A673 (cell line): ENCODE results near the gene PPP2R5B. TPM values are rescaled to one million over a fixed set of nuclear protein-coding genes. Genes with fewer than 3 reads are reported as not detected.
A peak's percentile ranks its signal among the peaks of the same experiment; 100 is the strongest.

Experiments
- BruUV-seq: library from RNA; stranded (reverse); fragments of 400-500 nt; replicated peaks from 2 replicates; lab custom pipeline; 2021; lab: Mats Ljungman, UMichigan
- CTCF ChIA-PET: fragments of 300-600 bp; sonication (Branson Sonifier 250); formaldehyde crosslinking; loops from one replicate; lab custom pipeline; 2022; ENCODE audit warnings: antibody characterized with exemption; lab: Charles Lee
- POLR2A ChIA-PET: fragments of 300-600 bp; sonication (Branson Sonifier 250); formaldehyde crosslinking; loops from one replicate; lab custom pipeline; 2022; ENCODE audit warnings: antibody characterized with exemption; ENCODE audit not compliant: low non-redundant PET; lab: Charles Lee
- DNase-seq: peaks from one replicate; pipeline ENCODE4 v3.0.0-alpha.2; 2015; ENCODE audit warnings: low spot score
- H3K27ac ChIP-seq: fragments of 200-600 bp; sonication (generic); 2 replicates; pipeline ENCODE4 v1.5.1; 2016; ENCODE audit warnings: mixed run types, low read depth, mild to moderate bottlenecking, mixed read lengths, antibody characterized with exemption, low read length; ENCODE audit not compliant: poor library complexity, severe bottlenecking
- H3K27me3 ChIP-seq: fragments of 200-600 bp; sonication (generic); replicated peaks from 2 replicates; pipeline ENCODE4 v1.6.1; 2017; ENCODE audit warnings: mixed run types, low read depth, mild to moderate bottlenecking, mixed read lengths, antibody characterized with exemption, low read length; ENCODE audit not compliant: insufficient read depth, poor library complexity
- H3K36me3 ChIP-seq: fragments of 200-600 bp; sonication (generic); 2 replicates; pipeline ENCODE4 v1.6.1; 2016; ENCODE audit warnings: mixed run types, mild to moderate bottlenecking, mixed read lengths, antibody characterized with exemption, low read length; ENCODE audit not compliant: insufficient read depth, poor library complexity, severe bottlenecking
- H3K4me1 ChIP-seq: fragments of 200-600 bp; sonication (generic); 2 replicates; pipeline ENCODE4 v1.6.1; 2017; ENCODE audit warnings: mixed run types, mild to moderate bottlenecking, mixed read lengths, antibody characterized with exemption, low read length; ENCODE audit not compliant: insufficient read depth, poor library complexity, severe bottlenecking
- H3K4me3 ChIP-seq: fragments of 200-600 bp; sonication (generic); 2 replicates; pipeline ENCODE4 v1.5.1; 2016; ENCODE audit warnings: low read depth, mixed run types, mild to moderate bottlenecking, mixed read lengths, low read length; ENCODE audit not compliant: poor library complexity, severe bottlenecking
- H3K9me3 ChIP-seq: fragments of 200-600 bp; sonication (generic); 2 replicates; pipeline ENCODE4 v1.6.1; 2016; ENCODE audit warnings: mixed run types, low read depth, mild to moderate bottlenecking, mixed read lengths, antibody characterized with exemption, low read length; ENCODE audit not compliant: poor library complexity, severe bottlenecking
- EZH2 ChIP-seq: fragments of 200-600 bp; sonication (generic); IDR thresholded peaks from 2 replicates; pipeline ENCODE4 v1.6.1; 2017; ENCODE audit warnings: borderline replicate concordance, low read depth, mild to moderate bottlenecking, mixed read lengths, antibody characterized with exemption, low read length; ENCODE audit not compliant: poor library complexity, severe bottlenecking
- intact Hi-C: fragments of 100-400 bp; cut with micrococcal nuclease; formaldehyde crosslinking; loops from one replicate; pipeline ENCODE4 v1.10.0; 2022; ENCODE audit not compliant: unreplicated experiment
- total RNA-seq: library from RNA; stranded (reverse); gene quantifications from 2 replicates; pipeline ENCODE4 v1.2.3, GENCODE V29; 2021
- TF ChIP-seq, protein P1 (sequence below): fragments of 300-800, 200-600 bp; sonication (generic); conservative IDR thresholded peaks from 2 replicates; pipeline ENCODE4 v1.5.1; 2017; ENCODE audit warnings: low read depth, mild to moderate bottlenecking, antibody characterized with exemption, low read length, moderate library complexity, mixed read lengths

Gene PPP2R5B
- total RNA-seq, 1 experiment from 2014 or later = 16.1 TPM

DNA sequence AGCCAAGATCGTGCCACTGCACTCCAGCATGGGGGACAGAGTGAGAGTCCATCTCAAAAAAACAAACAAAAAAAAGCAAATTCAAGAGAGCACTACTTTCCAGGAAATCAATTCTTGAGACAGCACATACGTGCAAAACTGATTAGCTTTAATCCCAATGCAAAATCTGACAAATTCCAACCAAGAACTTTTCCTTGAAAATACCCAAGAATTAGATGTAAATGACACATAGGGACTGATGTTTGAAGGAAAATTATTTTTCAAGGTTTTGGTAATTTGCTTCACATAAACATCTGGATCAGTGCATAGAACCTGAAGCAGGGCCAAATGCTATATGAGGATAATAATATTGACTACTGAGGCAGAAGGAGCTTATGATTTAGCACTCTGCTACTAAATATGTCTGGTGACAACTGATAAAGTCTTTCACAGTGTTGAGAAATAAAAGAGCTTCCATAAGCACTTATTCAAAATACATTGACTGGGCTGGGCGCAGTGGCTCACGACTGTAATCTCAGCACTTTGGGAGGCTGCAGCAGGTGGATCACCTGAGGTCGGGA lies 38.7 kb downstream of the PPP2R5B start:
- intact Hi-C loops = no loop called here
- Histone ChIP-seq H3K27ac (no peak overlapping the region), H3K4me3 (no peak overlapping the region), H3K36me3 (no peaks in the 10 kb centered on the region), H3K9me3 (no peaks in the 10 kb centered on the region), H3K4me1 (no peaks in the 10 kb centered on the region), H3K27me3 (no peaks in the 10 kb centered on the region)
- no peak for DNase-seq
- CTCF ChIA-PET = no interaction called here
- TF ChIP-seq, protein P1, sequence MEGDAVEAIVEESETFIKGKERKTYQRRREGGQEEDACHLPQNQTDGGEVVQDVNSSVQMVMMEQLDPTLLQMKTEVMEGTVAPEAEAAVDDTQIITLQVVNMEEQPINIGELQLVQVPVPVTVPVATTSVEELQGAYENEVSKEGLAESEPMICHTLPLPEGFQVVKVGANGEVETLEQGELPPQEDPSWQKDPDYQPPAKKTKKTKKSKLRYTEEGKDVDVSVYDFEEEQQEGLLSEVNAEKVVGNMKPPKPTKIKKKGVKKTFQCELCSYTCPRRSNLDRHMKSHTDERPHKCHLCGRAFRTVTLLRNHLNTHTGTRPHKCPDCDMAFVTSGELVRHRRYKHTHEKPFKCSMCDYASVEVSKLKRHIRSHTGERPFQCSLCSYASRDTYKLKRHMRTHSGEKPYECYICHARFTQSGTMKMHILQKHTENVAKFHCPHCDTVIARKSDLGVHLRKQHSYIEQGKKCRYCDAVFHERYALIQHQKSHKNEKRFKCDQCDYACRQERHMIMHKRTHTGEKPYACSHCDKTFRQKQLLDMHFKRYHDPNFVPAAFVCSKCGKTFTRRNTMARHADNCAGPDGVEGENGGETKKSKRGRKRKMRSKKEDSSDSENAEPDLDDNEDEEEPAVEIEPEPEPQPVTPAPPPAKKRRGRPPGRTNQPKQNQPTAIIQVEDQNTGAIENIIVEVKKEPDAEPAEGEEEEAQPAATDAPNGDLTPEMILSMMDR = no peak
- no peak for TF ChIP-seq EZH2
- POLR2A ChIA-PET = no interaction called here
- no TSS peak for BruUV-seq

DNA sequence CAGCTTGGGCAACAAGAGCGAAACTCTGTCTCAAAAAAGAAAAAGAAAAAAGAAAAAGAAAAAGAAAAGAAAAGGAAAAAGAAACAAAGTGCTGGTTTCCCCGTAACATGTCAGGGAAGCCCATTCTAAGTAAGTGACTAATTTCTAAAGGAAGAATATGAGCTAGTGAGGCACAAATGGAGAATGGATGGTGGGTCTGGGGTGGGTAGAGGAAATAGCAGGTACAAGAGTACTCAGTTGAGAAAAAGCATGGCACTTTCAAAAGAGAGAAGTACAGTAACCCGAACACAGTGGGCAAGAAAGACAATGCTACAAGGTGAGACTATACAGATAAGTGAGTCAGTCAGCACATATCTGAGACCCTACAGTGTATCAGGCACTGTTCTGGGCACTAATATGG lies 42.9 kb downstream of the PPP2R5B start:
- no peaks in the 10 kb centered on the region for H3K36me3 ChIP-seq
- intact Hi-C loops = no loop called here
- H3K4me1 ChIP-seq = no peaks in the 10 kb centered on the region
- DNase-seq = no peak
- no peak overlapping the region for H3K4me3 ChIP-seq
- BruUV-seq = no TSS peak
- CTCF ChIA-PET = no interaction called here
- no peak overlapping the region for H3K27ac ChIP-seq
- no peaks in the 10 kb centered on the region for H3K9me3 ChIP-seq
- TF ChIP-seq, protein P1 = no peak
- no peak for TF ChIP-seq EZH2
- H3K27me3 ChIP-seq = no peaks in the 10 kb centered on the region
- POLR2A ChIA-PET = no interaction called here

DNA sequence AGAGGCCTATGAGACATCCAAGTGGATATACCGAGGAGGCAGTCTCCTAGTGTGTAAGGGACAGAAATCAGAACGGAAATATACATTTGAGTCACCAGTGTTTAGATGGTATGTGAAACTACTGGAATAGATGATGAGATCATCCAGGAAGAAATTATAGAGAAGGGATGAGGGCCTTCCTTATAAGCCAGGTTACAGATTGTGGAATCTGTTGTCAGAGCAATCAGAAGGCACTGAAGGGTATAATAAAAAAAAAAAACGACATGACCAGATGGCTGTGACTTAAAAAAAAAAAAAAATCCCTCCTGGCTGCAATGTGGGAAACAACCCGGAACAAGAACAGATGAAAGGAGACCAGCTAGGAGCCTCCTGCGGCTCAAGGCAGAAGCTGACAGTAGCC lies 44.7 kb downstream of the PPP2R5B start:
- no peaks in the 10 kb centered on the region for H3K27me3 ChIP-seq
- no peak overlapping the region for H3K4me3 ChIP-seq
- no peaks in the 10 kb centered on the region for H3K4me1 ChIP-seq
- ChIA-PET POLR2A (no interaction called here), CTCF (no interaction called here)
- H3K36me3 ChIP-seq = no peaks in the 10 kb centered on the region
- intact Hi-C loops = no loop called here
- peak; percentile 39 for DNase-seq
- TF ChIP-seq EZH2 = no peak
- TF ChIP-seq, protein P1 = no peak
- no peak overlapping the region for H3K27ac ChIP-seq
- no peaks in the 10 kb centered on the region for H3K9me3 ChIP-seq
- BruUV-seq = no TSS peak
